ENCODE measurements around the gene MLLT3. TPM values are rescaled to one million over a fixed set of nuclear protein-coding genes. Genes with fewer than 3 reads are reported as not detected.

Gene MLLT3
- total RNA-seq, 4 donors from 2014 or later = 4.8 to 17.8 (median 12.1) TPM

DNA sequence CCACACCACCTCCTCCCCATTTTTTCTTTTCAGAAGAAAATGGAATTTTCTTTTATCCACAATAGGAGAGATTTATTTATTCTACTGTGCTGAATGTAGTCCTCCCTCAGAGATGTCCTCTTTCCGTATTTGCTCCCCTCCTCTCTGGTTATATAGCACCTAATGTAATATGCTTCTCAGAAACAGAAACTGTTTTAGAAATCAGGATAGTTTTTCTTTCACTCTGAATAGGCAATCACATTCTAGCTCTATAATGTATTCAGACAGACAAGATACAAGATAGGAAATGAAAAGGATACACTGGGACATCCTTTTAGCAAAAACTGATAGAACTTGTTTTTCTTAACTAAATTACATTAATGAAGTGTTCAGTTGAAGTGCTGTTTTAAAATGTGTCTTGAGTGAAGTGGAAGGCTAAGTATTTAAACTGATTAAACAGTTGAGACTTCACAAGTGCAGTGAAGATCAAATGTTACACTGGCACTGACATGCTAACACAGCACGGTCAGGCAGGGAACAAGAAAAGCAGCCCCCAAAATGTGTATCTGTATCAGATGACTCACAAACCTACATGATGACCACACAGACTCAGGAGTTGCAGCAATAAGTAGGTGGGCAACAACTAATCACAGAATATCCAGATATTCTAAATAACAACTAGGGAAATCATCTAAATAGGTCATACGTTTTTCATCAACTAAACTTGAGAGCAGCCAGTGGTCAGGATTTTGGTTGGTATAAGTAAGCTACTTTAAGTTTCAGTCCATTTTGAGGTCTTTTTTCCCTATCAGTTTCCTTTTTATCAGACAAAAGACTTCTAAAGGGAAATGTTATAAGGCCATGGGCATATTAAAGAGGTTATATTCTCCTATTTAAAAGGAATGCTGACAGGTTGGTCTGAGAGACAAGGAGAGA is 260.4 kb downstream of the MLLT3 start:
- DNase-seq (ENCODE audit: low spot score) (no peak), ATAC-seq (ENCODE audit: low FRiP score) (no peak)
- TF ChIP-seq, protein P1, sequence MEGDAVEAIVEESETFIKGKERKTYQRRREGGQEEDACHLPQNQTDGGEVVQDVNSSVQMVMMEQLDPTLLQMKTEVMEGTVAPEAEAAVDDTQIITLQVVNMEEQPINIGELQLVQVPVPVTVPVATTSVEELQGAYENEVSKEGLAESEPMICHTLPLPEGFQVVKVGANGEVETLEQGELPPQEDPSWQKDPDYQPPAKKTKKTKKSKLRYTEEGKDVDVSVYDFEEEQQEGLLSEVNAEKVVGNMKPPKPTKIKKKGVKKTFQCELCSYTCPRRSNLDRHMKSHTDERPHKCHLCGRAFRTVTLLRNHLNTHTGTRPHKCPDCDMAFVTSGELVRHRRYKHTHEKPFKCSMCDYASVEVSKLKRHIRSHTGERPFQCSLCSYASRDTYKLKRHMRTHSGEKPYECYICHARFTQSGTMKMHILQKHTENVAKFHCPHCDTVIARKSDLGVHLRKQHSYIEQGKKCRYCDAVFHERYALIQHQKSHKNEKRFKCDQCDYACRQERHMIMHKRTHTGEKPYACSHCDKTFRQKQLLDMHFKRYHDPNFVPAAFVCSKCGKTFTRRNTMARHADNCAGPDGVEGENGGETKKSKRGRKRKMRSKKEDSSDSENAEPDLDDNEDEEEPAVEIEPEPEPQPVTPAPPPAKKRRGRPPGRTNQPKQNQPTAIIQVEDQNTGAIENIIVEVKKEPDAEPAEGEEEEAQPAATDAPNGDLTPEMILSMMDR (IDR thresholded peaks at IDR 0.05) = no peak

DNA sequence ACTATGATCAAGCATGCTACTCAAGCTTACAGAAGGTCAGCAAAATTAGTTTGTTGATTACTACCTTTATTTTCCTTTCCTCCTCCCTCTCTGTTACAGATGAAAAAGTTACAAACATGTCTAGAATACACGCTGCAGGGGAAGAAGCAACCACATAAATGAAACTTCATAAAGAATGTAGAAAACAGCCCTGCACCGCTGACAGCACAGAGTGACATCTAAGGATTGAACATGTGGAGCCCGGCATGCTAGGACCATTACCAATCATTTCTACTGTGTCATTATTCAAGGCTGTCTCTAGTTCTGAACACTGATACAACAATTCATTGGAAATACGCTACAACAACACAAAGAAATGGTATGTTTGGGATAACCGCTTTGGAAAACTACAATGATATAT is 261.1 kb downstream of the MLLT3 start:
- ATAC-seq (ENCODE audit: low FRiP score) (no peak), DNase-seq (ENCODE audit: low spot score) (no peak)
- TF ChIP-seq, protein P1 (IDR thresholded peaks at IDR 0.05) = no peak

DNA sequence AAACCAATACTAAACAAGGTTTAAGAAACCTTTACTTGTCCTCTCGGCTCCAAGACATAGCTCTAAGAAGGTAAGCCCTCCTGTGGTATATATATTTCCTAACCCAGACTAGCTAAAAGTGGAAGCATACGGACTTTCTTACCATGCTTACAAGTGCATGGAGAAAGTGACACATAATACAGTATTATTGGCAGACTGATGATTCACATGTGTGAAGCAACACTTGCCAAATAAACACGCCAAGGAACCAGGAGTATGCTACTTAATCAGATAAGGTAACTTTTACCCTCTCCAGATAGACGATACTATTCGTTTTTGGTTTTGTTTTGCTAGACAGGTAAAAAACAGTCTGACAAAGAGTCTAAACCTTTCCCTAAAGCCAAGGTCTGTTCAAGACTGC is 264.1 kb downstream of the MLLT3 start:
- no peak for ATAC-seq (ENCODE audit: low FRiP score)
- TF ChIP-seq, protein P1 (IDR thresholded peaks at IDR 0.05) = no peak

DNA sequence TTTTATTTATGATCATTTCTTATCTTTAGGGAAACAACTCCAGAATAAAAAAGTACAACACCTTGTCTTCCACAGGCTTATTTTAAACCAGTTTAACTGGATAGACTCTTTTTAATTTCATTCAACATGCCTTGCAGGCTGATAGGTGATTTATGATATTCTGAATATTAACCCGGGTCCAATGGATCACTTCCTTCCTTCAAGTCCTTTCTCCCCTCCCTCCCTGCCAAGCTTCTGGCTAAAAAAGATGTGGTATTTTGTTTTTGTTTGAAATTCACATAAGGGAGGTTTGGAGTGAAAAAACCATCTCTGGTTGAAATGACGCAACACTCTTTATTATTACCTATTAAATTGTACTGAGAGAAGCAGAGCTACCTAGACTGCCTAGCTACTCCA is 265.3 kb downstream of the MLLT3 start:
- ATAC-seq (ENCODE audit: low FRiP score) (no peak), DNase-seq (ENCODE audit: low spot score) (no peak)
- TF ChIP-seq, protein P1 (IDR thresholded peaks at IDR 0.05) = no peak

More for the DNA sequence above, 264.1 kb downstream of the MLLT3 start:
- DNase-seq (ENCODE audit: low spot score) = no peak

DNA sequence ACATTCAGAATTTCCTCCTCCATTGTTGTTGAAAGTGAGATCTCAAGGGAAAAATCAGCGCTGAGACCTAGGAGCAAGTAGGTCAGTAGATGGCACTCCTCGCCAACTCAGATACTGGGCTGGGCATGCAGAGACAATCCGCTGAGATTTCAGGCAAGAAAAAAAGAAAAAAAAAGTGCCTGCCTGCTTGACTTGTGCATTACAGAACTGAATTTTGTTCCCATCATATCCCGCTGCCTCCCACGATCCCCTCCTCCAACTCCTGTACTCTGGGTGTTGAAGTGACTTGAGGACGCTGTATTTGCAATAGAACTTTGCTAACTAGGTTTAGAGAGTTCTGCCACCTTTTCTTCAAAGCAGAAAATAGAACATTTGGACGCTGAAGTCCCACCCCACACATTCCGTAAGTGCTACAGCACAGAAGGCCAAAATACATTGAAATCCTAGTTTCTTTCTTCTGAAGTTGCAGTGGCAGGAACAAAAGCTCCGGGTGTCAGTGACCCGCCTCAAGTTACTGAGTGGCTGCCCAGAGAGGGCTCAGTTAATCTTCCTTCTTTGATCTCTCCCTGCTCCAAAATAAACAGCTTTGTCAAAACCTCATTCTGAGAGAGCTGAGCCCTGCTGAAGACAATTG is 265.8 kb downstream of the MLLT3 start:
- TF ChIP-seq, protein P1 (IDR thresholded peaks at IDR 0.05) = no peak
- peak; percentile 85 for ATAC-seq (ENCODE audit: low FRiP score)
- DNase-seq (ENCODE audit: low spot score) = no peak

DNA sequence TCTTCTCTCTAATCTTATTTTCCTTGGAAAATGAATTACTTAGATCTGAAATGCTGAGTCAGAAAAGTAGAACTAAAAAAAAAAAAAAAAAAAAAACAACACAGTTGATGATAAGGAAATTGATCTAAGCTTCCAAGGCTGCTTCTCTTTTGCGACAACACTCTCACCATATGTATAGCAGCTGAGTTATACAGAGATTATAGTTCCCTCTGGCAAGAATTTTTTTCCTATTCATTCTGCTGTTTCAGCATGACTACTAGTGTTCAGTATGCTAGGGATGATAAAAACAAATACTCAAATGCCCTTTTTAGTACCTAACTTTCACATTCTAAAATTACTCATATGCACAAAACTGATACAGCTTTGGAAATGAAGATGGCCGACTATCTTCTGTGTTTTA is 267.3 kb downstream of the MLLT3 start:
- ATAC-seq (ENCODE audit: low FRiP score) (peak; percentile 45), DNase-seq (ENCODE audit: low spot score) (no peak)
- TF ChIP-seq, protein P1 (IDR thresholded peaks at IDR 0.05) = no peak
